Measurements from ENCODE around the gene FAM83F. TPM values are rescaled to one million over a fixed set of nuclear protein-coding genes. Genes with fewer than 3 reads are reported as not detected.

Gene FAM83F
- total RNA-seq, 1 experiment from 2014 or later = 21.0 TPM

DNA sequence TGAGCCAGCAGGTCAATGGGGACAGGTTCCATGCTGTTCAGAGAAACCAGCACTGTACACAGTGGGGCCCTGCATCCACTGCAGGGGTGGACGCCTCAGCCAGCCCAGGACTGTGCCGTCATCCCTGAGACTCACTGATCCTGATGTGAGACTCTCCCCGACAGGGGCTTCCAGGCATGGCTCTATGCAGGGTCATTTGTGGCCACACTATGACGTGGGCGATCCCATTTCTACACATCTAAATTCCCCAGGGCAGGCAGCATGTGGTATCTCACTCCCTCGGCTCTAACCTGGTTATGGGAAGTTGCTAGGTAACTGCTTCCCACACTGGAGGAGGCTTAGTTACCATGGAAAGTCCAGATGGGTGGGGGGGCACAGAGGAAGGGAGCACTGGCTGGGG lies 14.2 kb upstream of the FAM83F start:
- H3K27me3 Mint-ChIP-seq (ENCODE audit: unreplicated experiment) = peaks cover 79% of the 10 kb centered on the region
- H3K4me1 Mint-ChIP-seq (ENCODE audit: low read depth, unreplicated experiment) = peaks cover 6% of the 10 kb centered on the region
- no TSS peak for BruUV-seq (replicated peaks)
- CTCF ChIA-PET = no interaction called here
- H3K9me3 Mint-ChIP-seq (ENCODE audit: low read depth, unreplicated experiment) = no peaks in the 10 kb centered on the region
- H3K27ac Mint-ChIP-seq (ENCODE audit: unreplicated experiment) = no peak overlapping the region
- H3K36me3 Mint-ChIP-seq (ENCODE audit: insufficient read depth, unreplicated experiment) = no peaks in the 10 kb centered on the region
- TF ChIP-seq, protein P1, sequence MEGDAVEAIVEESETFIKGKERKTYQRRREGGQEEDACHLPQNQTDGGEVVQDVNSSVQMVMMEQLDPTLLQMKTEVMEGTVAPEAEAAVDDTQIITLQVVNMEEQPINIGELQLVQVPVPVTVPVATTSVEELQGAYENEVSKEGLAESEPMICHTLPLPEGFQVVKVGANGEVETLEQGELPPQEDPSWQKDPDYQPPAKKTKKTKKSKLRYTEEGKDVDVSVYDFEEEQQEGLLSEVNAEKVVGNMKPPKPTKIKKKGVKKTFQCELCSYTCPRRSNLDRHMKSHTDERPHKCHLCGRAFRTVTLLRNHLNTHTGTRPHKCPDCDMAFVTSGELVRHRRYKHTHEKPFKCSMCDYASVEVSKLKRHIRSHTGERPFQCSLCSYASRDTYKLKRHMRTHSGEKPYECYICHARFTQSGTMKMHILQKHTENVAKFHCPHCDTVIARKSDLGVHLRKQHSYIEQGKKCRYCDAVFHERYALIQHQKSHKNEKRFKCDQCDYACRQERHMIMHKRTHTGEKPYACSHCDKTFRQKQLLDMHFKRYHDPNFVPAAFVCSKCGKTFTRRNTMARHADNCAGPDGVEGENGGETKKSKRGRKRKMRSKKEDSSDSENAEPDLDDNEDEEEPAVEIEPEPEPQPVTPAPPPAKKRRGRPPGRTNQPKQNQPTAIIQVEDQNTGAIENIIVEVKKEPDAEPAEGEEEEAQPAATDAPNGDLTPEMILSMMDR (IDR thresholded peaks at IDR 0.05; ENCODE audit: unreplicated experiment) = no peak
- intact Hi-C loops (cut with micrococcal nuclease; ENCODE audit: unreplicated experiment) = no loop called here
- H3K4me3 Mint-ChIP-seq (ENCODE audit: low read depth, unreplicated experiment) = no peak overlapping the region
- no peak for DNase-seq

DNA sequence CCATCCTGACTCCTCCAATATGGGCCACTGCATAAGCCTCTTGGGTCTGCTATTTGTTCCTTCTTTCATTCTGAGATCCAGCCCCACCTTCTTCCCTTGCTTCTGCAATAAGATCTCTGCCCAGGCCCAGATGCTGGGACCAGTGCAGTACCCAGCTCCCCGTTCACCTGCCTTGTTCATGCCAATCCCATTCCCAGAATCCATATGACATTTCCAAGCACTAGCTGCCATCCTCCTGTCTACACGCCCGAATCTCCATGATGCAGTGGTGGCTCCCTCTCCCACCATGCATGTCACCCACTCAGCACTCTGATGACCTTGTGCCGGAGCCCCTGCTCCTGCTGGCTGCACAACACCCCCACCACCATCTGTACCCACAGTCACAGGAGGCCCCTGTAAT lies 11.4 kb upstream of the FAM83F start:
- BruUV-seq (replicated peaks) = no TSS peak
- H3K4me3 Mint-ChIP-seq (ENCODE audit: low read depth, unreplicated experiment) = no peak overlapping the region
- H3K4me1 Mint-ChIP-seq (ENCODE audit: low read depth, unreplicated experiment) = peaks cover 8% of the 10 kb centered on the region
- CTCF ChIA-PET = no interaction called here
- intact Hi-C loops (cut with micrococcal nuclease; ENCODE audit: unreplicated experiment) = no loop called here
- H3K27ac Mint-ChIP-seq (ENCODE audit: unreplicated experiment) = no peak overlapping the region
- no peaks in the 10 kb centered on the region for H3K36me3 Mint-ChIP-seq (ENCODE audit: insufficient read depth, unreplicated experiment)
- peaks cover 73% of the 10 kb centered on the region for H3K27me3 Mint-ChIP-seq (ENCODE audit: unreplicated experiment)
- TF ChIP-seq, protein P1 (IDR thresholded peaks at IDR 0.05; ENCODE audit: unreplicated experiment) = no peak
- H3K9me3 Mint-ChIP-seq (ENCODE audit: low read depth, unreplicated experiment) = no peaks in the 10 kb centered on the region
- no peak for DNase-seq

DNA sequence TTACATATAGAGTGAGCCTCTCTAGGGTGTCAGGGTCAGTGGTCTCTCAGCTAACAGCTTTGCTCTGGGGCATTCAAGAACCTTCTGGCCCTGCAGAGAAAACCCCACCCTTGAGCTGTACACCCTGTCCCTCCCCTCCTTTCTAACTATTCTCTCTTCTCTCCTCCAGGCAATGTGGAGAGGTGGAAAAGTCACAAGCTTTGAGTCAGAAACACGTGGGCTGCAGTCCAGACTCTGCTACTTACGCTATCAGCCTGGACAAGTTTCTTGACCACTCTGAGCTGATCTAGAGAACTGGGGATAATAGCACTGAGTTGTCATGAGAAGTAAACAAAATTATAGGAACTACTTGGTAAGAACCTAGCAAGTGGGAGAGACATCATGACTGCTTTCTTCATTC lies 10.7 kb upstream of the FAM83F start:
- intact Hi-C loops (cut with micrococcal nuclease; ENCODE audit: unreplicated experiment) = no loop called here
- Mint-ChIP-seq H3K27ac (ENCODE audit: unreplicated experiment) (no peak overlapping the region), H3K4me3 (ENCODE audit: low read depth, unreplicated experiment) (no peak overlapping the region), H3K4me1 (ENCODE audit: low read depth, unreplicated experiment) (peaks cover 8% of the 10 kb centered on the region), H3K27me3 (ENCODE audit: unreplicated experiment) (peaks cover 73% of the 10 kb centered on the region), H3K9me3 (ENCODE audit: low read depth, unreplicated experiment) (no peaks in the 10 kb centered on the region), H3K36me3 (ENCODE audit: insufficient read depth, unreplicated experiment) (no peaks in the 10 kb centered on the region)
- no TSS peak for BruUV-seq (replicated peaks)
- no peak for DNase-seq
- CTCF ChIA-PET = interaction anchor here (0.7 to 1.1 kb wide), 2 partner anchors 208 to 223 kb away, joined by 3 to 4 read pairs; no protein-coding TSS in a partner anchor
- TF ChIP-seq, protein P1 (IDR thresholded peaks at IDR 0.05; ENCODE audit: unreplicated experiment) = no peak

DNA sequence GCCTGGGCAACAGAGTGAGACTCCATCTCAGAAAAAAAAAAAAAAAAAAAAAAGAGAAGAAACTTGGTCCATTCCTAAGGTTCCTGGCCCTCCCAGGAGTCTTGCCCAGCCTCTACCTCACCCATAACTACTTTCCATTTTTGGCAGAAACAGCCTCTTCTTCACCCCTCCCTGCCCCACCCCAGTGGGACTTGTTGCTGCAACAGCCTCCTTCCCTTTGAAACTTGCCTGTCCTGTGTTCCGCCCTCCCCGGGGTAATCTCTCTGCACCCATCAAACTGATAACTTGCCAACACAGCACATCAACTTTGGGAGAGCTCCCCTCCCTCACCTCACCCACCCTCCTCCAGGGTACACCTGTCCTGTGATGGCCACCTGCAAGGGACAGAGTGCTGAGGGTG lies 10.0 kb upstream of the FAM83F start:
- Mint-ChIP-seq H3K4me3 (ENCODE audit: low read depth, unreplicated experiment) (no peak overlapping the region), H3K36me3 (ENCODE audit: insufficient read depth, unreplicated experiment) (no peaks in the 10 kb centered on the region), H3K9me3 (ENCODE audit: low read depth, unreplicated experiment) (no peaks in the 10 kb centered on the region), H3K27me3 (ENCODE audit: unreplicated experiment) (peaks cover 72% of the 10 kb centered on the region), H3K4me1 (ENCODE audit: low read depth, unreplicated experiment) (peaks cover 8% of the 10 kb centered on the region), H3K27ac (ENCODE audit: unreplicated experiment) (no peak overlapping the region)
- no TSS peak for BruUV-seq (replicated peaks)
- CTCF ChIA-PET = interaction anchor here (0.7 to 1.1 kb wide), 2 partner anchors 209 to 222 kb away, joined by 3 to 4 read pairs; no protein-coding TSS in a partner anchor
- intact Hi-C loops (cut with micrococcal nuclease; ENCODE audit: unreplicated experiment) = no loop called here
- DNase-seq = no peak
- TF ChIP-seq, protein P1 (IDR thresholded peaks at IDR 0.05; ENCODE audit: unreplicated experiment) = no peak

Data from Calu3 (cell line).